Esophagus (tissue), 2 donors: ENCODE data around the gene SPACDR. TPM values are rescaled to one million over a fixed set of nuclear protein-coding genes. Genes with fewer than 3 reads are reported as not detected.
A peak's percentile ranks its signal among the peaks of the same experiment; 100 is the strongest.
"Not testable (repeated sequence)": the region's sequence is repeated elsewhere in the genome, so short reads cannot be mapped to it uniquely, and the experiment has no call there.

Experiments
- H3K27ac ChIP-seq, 2 donors: one replicate each; pipeline ENCODE4 v1.5.1; 2013; ENCODE audit warnings: low read depth in 2 of 2, mild to moderate bottlenecking in 2 of 2, inconsistent platforms in 1 of 2, low read length in 1 of 2, moderate library complexity in 1 of 2
- H3K27me3 ChIP-seq, 2 donors: one replicate each; pipeline ENCODE4 v1.6.1; 2013; ENCODE audit warnings: low read length in 2 of 2, control low read depth in 1 of 2, mild to moderate bottlenecking in 1 of 2; ENCODE audit not compliant: insufficient read depth in 2 of 2, control insufficient read depth in 1 of 2
- H3K36me3 ChIP-seq, 2 donors: one replicate each; pipeline ENCODE4 v1.6.1; 2013; ENCODE audit warnings: low read length in 1 of 2; ENCODE audit not compliant: control insufficient read depth in 2 of 2, insufficient read depth in 2 of 2
- H3K4me1 ChIP-seq, 2 donors: one replicate each; pipeline ENCODE4 v1.6.1; 2013; ENCODE audit warnings: low read length in 1 of 2; ENCODE audit not compliant: control insufficient read depth in 2 of 2, insufficient read depth in 2 of 2
- H3K4me3 ChIP-seq, 2 donors: one replicate each; pipeline ENCODE4 v1.5.1; 2013; ENCODE audit warnings: low read length in 2 of 2, mild to moderate bottlenecking in 2 of 2, low read depth in 1 of 2, moderate library complexity in 1 of 2
- H3K9me3 ChIP-seq, 2 donors: one replicate each; pipeline ENCODE4 v1.6.1; 2013; ENCODE audit warnings: mild to moderate bottlenecking in 2 of 2, low read depth in 1 of 2, low read length in 1 of 2, moderate library complexity in 1 of 2; ENCODE audit not compliant: control insufficient read depth in 2 of 2, insufficient read depth in 1 of 2
- WGBS, 2 donors: extraction: QIAGEN DNeasy Blood & Tissue Kit; methylation state at CpG; one replicate each; pipeline ENCODE4 v1.1.7; 2013; 5-methylcytosine and 5-hydroxymethylcytosine counted together
- polyA plus RNA-seq, 2 donors: library from polyadenylated mRNA; stranded (reverse); fragments of 200-250 nt; gene quantifications; one replicate each; pipeline ENCODE4 v1.2.3, GENCODE V29; 2013
- donor health status: healthy with polysubstance abuse.
- donor health status: Bipolar disorder and iron deficiency.

The SPACDR gene
- polyA plus RNA-seq, 2 donors: 0.31 to 0.65 TPM

GRCh38 chr7:100466653-100467605 lies 2.9 kb upstream of the SPACDR start:
- H3K4me3 ChIP-seq: no peak overlapping the region
- 68 to 76% methylated on average over 31 to 32 of the region's 32 CpGs for WGBS, 2 donors
- H3K4me1 ChIP-seq: peaks cover 3 to 10% of the 10 kb centered on the region in 2 donors
- no peaks in the 10 kb centered on the region for H3K9me3 ChIP-seq
- H3K27me3 ChIP-seq: no peaks in the 10 kb centered on the region
- H3K27ac ChIP-seq: peak overlapping the region in 1 of 2 donors; percentile 16
- H3K36me3 ChIP-seq: peaks cover 0 to 10% of the 10 kb centered on the region in 2 donors

GRCh38 chr7:100465702-100466311 lies 1.7 kb upstream of the SPACDR start:
- peaks cover 0 to 7% of the 10 kb centered on the region in 2 donors for H3K36me3 ChIP-seq
- peaks cover 3 to 8% of the 10 kb centered on the region in 2 donors for H3K4me1 ChIP-seq
- no peak overlapping the region for H3K4me3 ChIP-seq
- no peaks in the 10 kb centered on the region for H3K9me3 ChIP-seq
- H3K27me3 ChIP-seq: no peaks in the 10 kb centered on the region
- 13 to 17% methylated on average over 16 to 17 of the region's 17 CpGs for WGBS, 2 donors
- peak overlapping the region in 1 of 2 donors; percentile 15 for H3K27ac ChIP-seq

GRCh38 chr7:100465299-100465698 lies 1.2 kb upstream of the SPACDR start:
- Histone ChIP-seq H3K27me3 (no peaks in the 10 kb centered on the region), H3K4me3 (no peak overlapping the region), H3K36me3 (peaks cover 0 to 6% of the 10 kb centered on the region in 2 donors), H3K9me3 (no peaks in the 10 kb centered on the region), H3K27ac (no peak overlapping the region), H3K4me1 (peaks cover 3 to 6% of the 10 kb centered on the region in 2 donors)
- WGBS, 2 donors: 69 to 77% methylated on average over 8 of the region's 8 CpGs

- Histone ChIP-seq H3K9me3 (no peaks in the 10 kb centered on the region), H3K27ac (no peak overlapping the region), H3K4me3 (no peak overlapping the region), H3K36me3 (peaks cover 0 to 6% of the 10 kb centered on the region in 2 donors), H3K4me1 (peaks cover 3 to 6% of the 10 kb centered on the region in 2 donors), H3K27me3 (no peaks in the 10 kb centered on the region)
- WGBS, 2 donors: 95% methylated on average over 2 of the region's 2 CpGs
Measured at GRCh38 chr7:100464791-100465190, 731 bp upstream of the SPACDR start.

- no peaks in the 10 kb centered on the region for H3K27me3 ChIP-seq
- H3K36me3 ChIP-seq: peaks cover 0 to 2% of the 10 kb centered on the region in 2 donors
- 92 to 94% methylated on average over 6 of the region's 6 CpGs for WGBS, 2 donors
- no peak overlapping the region for H3K4me3 ChIP-seq
- no peaks in the 10 kb centered on the region for H3K9me3 ChIP-seq
- H3K4me1 ChIP-seq: no peaks in the 10 kb centered on the region
- no peak overlapping the region for H3K27ac ChIP-seq
Measured at GRCh38 chr7:100457033-100457432, 7.0 kb downstream of the SPACDR start.

- Histone ChIP-seq H3K4me1 (no peaks in the 10 kb centered on the region), H3K27ac (no peak overlapping the region), H3K36me3 (peaks cover 0 to 2% of the 10 kb centered on the region in 2 donors), H3K27me3 (no peaks in the 10 kb centered on the region), H3K9me3 (no peaks in the 10 kb centered on the region), H3K4me3 (no peak overlapping the region)
- WGBS, 2 donors: 89 to 93% methylated on average over 14 of the region's 14 CpGs
Measured at GRCh38 chr7:100456562-100456961, 7.5 kb downstream of the SPACDR start.

- Histone ChIP-seq H3K9me3 (no peaks in the 10 kb centered on the region), H3K27ac (no peak overlapping the region), H3K4me1 (peaks cover 0 to 6% of the 10 kb centered on the region in 2 donors), H3K4me3 (no peak overlapping the region), H3K36me3 (peaks cover 0 to 2% of the 10 kb centered on the region in 2 donors), H3K27me3 (no peaks in the 10 kb centered on the region)
- 81 to 83% methylated on average over 3 of the region's 3 CpGs for WGBS, 2 donors
Measured at GRCh38 chr7:100455206-100455605, 8.9 kb downstream of the SPACDR start.

GRCh38 chr7:100453854-100454253 lies 10.2 kb downstream of the SPACDR start:
- WGBS, 2 donors: 95 to 96% methylated on average over 8 of the region's 8 CpGs
- H3K27me3 ChIP-seq, H3K36me3 ChIP-seq, H3K9me3 ChIP-seq, H3K27ac ChIP-seq, H3K4me1 ChIP-seq, H3K4me3 ChIP-seq: not testable (repeated sequence)

- Histone ChIP-seq H3K27me3 (no peaks in the 10 kb centered on the region), H3K4me3 (no peak overlapping the region), H3K36me3 (peaks cover 0 to 2% of the 10 kb centered on the region in 2 donors), H3K9me3 (no peaks in the 10 kb centered on the region), H3K27ac (no peak overlapping the region), H3K4me1 (peaks cover 0 to 6% of the 10 kb centered on the region in 2 donors)
- WGBS, 2 donors: 75 to 86% methylated on average over 3 of the region's 3 CpGs
Measured at GRCh38 chr7:100452513-100452912, 11.5 kb downstream of the SPACDR start.
